GM21526 (cell line): ENCODE measurements around the gene DOCK1.

Experiments
- ATAC-seq: cut with Tn5 transposase; IDR thresholded peaks from one replicate; pipeline ENCODE4 v1.9.1; 2021; ENCODE audit warnings: moderate library complexity; ENCODE audit not compliant: unreplicated experiment, low FRiP score

The DOCK1 gene

DNA sequence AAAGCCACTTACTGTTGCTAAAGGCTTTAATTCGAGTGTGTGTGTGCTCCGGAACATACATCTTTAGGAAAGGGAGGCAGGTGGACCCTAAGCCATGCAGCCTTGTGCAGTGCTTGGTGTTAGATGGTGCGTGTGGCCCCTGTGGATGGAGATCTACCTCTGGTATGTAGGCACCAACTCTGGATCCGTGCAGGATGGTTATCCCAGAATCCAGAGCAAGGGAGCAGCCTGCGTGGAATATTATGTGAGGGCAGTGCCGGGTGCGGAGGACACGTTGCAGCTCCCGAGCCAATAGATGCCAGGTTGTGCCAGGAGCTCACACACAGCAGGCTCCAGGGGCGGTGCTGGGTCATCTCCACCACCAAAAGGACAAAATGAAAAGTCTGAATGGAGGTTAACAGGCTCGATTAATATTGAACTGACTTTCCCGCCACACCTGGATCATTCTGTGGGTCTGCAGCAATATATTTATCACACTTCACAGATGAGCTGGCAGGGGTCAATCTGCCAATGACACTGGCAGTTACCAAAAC is 500.9 kb downstream of the DOCK1 start:
- no peak for ATAC-seq

DNA sequence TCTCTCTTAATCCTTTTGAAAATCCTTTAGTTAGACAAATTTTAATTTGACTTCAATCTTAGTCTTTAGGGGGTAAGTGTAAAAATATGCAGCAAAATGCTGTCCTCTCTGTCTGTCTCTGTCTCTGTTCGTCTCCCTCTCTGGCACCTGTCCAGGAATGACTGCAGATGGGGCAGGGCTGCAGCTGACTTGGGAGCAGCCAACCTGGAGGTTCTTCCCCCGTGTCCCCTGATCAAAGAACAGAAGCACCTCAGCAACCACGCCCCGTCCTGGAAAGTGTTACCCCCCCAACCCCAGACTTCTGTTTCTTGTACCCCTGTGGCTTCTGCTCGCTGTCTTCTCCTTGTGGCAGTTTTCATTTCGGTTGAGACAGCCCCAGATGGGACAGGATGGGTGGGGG is 502.3 kb downstream of the DOCK1 start:
- ATAC-seq = no peak

DNA sequence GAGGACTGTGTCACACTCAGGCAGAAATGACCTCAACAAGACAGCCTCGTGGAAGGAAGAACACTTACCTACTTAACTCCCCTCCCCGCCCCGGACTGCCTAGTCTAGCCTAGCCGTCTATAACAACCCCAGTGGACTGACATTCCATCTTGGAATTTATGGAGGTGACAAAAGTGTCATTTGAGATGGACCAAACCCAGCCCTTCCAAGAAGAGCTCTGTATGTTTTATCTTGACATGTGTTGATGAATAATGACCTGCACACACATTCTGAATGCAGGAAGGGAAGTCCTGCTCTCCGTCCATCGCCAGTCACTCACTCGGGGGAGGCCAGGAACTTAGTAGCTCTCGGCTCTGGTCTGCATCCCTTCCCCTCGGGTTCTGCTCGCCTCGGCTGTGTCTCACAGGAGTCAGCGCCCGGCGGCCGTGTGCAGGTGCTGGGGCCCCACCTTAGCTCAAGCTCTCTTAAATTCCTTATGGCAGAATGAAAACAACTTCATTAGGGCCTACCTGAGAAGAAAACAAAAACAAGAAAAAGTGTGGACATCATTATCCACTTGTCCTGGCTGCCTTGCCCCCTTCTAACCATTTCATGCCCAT is 503.0 kb downstream of the DOCK1 start:
- no peak for ATAC-seq

DNA sequence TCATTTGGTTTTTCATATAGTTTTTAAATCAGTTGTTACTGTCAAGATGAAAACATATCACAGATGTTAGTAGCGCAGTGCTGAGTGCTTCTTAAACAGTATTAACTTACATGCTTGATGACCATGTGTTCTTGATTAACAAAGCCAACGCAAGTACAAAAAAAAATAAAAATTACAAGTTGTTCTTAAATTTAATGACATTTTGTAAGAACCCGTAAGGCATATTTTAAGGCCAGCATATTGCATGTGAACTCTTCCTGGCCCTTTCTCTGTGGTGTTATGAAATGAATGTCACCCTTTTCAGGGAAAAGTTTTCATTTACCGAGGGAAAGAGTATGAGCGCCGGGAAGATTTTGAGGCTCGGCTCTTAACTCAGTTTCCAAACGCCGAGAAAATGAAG is 503.5 kb downstream of the DOCK1 start:
- ATAC-seq = no peak

DNA sequence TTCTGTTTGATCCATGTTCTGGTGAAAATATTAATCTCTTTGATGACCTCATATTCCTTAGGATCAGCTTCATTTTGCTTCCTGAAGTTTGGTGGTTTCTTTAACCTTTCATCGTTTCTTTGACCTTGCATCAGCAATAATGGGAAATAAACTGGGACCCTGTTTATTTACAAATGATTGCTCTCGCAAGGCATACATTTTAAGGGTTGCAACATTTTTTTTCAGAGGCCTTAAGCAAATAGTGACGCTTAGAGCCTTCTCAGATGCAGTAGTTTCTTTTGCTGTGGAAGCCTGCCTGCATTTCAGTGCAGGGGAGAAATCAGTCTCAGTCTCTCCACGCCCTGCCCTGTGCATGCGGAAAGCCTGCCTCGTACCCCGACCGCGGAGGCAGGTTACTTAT is 504.8 kb downstream of the DOCK1 start:
- ATAC-seq = no peak

DNA sequence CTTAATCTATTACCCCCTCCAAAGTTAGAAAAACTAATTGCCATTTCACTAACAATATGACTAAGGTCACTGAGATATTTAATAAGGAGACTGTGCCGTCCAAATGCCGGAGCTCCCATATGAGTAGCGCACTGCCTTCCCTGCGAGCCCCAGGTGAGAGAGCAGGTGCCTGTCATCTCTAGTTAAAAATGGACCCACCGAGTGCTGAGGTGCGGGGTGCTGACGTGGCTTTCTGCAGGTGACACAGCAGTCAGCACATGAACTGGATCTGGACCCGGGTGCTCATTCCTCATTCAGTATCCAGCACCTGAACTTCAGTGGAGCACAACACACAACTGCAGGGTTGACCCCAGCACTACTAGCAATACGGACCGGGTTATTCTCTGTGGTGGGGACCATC is 505.8 kb downstream of the DOCK1 start:
- ATAC-seq = no peak

DNA sequence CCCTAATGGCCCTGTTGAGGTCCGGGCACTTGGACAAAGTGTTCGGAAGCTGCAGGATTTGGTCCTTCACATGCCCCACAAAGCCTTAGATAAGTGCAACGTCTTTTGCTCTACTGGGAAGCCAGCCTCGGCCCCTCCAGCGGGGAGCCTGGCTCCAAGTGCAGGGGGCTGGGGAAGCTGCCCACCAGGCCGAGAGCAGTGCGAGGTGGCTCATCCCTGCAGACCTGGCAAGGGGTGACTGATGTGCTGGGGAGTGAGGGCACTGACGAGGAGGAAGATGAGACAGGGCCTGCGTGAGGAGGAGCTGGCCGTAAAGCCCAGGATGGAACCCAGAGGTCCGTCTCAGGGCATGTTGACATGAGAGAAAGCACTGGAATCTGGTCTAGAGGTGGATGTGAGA is 508.1 kb downstream of the DOCK1 start:
- ATAC-seq = no peak

DNA sequence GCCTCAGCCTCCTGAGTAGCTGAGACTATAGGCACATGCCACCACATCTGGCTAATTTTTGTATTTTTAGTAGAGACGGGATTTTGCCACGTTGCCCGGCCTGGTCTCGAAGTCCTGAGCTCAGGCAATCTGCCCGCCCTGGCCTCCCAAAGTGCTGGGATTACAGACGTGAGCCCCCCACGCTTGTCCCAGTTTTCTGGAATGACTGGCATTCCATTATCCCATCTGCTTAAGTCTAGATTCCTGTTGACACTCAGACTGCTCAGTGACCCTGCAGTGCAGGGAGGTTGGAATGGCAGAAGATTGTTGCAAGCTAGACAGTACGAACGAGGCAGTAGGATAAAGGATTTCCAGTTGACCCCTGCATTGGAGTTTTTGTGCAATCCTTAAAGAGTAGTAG is 508.8 kb downstream of the DOCK1 start:
- no peak for ATAC-seq

DNA sequence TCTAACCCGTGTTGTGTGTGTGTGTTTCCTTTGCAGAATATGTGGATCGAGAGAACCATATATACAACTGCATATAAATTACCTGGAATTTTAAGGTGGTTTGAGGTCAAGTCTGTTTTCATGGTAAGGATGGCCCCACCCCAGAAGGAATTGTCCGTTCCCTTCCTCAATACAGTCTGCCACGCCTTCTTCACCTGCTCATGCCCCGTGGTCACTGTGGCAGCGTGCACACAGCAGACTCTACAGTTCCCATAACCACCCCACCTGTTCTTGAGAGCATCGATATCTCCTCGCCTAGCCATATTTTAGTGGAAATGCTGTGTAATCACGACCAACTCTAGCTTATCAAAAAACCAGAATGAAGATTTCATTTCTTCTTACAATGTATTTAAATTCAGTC is 509.9 kb downstream of the DOCK1 start:
- ATAC-seq = no peak

DNA sequence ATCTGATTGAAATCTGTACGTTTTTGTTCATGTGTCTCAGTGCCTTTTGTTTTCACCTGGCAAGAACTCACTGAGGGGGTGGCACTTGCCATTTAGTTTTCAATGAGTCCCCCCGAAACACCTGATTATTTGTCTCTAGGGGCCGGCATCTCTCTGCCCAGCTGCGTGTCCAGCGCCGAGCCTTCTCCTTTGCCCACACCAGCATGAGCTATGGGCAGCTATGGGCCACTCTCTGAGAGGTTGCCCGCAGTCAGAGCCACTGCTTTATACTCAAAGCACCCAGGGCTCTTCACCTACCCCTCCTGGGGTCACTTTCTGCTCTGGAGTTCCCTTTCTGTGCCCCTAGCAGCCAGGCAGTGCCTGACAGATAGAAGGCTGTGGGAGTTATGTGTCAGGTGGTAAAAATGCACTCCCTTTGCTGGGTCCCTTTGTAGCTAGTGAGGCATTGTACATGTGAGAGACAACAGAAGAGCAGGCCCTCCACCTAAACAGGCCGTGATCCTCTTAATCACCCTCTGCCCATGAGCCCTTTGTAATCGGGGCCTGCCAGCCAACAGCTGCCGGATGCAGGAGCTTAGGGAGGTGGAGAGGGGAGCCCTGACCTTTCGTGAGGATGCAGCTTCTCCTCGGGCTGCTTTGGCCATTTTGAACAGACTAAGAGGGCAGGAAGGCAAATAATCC is 510.8 kb downstream of the DOCK1 start:
- ATAC-seq = no peak

DNA sequence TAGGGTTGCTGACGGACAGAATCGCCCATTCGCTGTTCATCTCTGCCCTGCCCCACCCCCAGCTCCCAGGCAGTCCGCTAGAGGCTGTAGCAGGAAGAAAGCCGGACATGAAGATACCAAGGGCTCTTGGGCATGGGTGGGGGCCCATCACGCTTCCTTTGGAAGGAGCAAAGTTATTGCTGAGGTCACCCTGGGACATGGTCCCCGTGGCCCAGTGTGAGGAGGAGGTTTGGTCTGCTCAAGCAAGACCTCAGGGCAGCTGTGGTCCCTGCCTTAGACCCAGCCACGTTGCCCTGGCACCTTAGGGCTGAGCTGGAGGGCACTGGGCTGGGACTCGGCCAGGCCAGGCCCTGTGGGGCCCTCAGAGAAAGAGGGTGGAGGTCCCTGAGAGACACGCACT is 511.8 kb downstream of the DOCK1 start:
- no peak for ATAC-seq

DNA sequence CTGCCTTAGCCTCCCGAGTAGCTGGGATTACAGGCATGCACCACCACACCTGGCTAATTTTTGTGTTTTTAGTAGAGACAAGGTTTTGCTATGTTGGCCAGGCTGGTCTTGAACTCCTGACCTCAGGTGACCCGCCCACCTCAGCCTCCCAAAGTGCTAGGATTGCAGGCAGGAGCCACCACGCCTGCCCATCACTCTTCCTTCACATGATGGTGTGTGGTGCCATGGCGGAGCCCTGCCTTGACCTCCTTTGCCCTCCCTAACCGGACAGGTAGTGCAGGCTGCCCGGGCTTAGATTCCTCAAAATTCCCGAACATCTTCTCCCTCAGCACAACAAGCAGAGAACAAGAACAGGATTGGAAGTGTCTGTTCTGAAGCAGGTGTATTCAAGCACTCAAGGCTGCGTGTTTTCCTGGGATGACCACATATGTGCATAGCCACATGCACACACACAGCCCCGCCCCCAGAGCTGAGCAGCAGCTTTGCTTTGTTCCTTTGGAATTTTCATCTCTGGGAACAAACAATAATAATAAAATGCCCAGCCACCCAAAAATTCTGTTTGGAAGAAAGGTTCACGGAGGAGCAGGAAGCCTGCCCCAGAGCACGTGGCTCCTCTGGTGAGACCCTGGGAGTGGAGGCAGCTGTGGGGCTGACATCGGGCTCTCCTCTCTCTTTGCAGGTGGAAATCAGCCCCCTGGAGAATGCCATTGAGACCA is 512.6 kb downstream of the DOCK1 start:
- ATAC-seq = no peak

DNA sequence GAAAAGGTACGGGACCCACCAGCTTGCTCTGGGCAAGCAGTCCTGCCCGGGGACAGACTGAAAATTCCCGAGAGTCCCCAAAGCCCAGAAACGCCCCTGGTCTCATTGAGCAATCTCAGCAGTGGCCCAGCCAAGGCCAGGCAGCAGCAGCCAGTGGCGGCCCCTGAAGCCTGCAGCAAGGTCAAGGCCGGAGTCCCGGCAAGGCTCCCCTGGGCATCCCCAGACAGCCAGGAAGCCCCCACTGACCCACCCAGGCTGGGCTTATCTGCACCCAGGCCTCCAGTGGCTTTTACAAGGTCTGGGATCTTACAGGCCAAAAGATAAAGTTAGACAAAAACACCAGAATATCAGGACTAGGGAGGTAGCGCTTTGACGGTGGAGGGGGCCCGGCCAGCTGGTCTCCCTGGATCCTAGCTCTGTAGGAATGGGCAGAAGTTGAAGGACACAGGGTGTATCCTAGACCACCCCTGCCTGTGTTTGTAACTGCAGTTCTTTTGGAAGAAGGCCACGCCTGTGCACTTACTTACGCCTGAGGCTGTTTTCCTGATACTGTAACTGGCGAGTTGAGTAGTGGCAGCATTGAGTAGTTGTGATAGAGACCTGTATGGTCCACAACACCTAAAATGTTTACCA is 513.4 kb downstream of the DOCK1 start:
- no peak for ATAC-seq

DNA sequence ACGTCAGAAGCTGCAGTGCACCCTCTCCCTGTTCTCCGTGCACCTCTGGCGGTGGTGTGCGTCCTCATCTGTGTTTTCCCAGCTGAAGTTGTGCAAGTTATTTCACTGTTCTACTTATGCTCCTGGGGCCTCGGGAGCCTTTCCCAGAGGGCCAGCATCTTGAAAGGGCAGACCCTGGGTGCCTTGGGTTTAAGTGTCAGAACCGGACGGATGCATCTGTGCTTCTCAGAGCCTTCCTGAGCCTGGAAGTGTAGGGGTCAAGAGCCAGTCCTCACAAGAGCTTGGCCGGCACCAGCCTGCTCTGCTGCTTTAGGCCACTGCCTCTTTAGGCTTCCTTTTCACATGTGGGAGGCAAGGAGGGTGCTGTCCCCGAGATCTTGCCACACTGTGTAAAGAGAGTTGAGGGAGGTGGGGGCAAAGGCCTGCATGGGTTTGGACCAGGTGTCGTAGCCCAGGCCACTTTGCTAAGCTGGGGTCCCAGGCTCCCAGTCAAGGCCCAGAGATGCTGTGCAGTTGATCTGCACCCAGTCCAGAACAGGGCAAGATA is 515.0 kb downstream of the DOCK1 start:
- no peak for ATAC-seq

DNA sequence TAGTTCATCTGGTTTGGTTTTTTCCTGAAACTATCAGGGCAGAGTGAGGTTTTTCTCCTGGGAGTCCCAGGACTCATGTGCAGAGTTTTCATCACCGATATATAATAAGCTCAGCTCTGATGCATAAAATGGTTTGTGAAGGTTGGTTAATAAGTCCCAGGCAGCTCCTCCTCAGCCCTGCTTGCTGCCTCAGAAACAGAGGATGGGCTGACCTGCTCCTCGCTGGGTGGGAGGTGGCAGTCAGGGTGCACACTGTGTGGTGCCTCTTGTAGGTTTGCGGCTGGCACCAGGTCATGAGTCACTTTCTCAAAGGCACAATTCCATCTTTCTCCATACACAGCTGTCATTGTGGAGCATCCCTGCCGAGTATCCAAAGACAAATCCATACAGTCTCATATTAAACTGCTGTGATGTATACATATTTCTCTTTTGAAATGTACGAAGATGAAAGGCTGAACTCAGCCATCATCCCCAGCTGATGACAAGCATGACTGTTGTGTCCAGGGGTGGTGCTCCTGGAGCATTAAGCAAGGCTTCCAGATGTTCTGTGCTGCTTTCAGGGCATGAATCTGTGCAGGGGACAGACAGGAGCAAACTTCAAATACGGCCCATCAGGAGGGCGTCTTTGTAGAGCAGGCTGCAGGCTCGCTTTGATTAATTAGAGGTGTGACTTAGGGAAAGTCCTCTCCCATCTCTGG is 518.1 kb downstream of the DOCK1 start:
- ATAC-seq = no peak

DNA sequence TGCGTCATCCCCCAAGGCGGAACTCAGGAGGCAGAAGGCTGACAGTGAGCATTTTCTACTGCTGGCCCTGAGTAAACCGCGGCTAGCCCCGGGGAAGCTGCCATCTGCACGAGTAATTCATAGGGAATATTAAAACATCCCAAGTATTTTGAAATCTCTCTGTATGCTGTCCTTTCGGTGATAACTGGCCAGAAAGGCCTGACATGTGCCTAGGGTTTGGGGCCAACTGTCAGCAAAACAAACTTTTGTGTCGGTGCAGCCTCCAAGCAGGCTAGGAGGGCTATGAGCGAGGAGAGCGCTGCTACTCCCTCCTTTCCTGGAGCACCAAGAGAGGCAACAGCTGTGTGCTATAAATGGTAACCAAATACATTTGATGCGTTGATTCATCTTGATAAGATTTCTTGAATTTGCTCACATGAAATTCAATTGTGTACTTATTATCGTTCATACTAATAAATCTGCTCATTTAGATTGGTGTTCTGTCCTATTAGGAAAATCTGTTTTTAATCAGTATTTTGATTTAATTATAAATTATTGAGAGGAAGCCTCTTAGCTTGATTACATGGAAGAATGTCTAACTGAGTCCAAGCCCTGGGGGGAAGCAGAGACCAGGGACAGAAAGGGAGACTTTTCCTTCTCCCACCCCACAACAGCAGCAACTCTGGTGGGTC is 519.5 kb downstream of the DOCK1 start:
- no peak for ATAC-seq

DNA sequence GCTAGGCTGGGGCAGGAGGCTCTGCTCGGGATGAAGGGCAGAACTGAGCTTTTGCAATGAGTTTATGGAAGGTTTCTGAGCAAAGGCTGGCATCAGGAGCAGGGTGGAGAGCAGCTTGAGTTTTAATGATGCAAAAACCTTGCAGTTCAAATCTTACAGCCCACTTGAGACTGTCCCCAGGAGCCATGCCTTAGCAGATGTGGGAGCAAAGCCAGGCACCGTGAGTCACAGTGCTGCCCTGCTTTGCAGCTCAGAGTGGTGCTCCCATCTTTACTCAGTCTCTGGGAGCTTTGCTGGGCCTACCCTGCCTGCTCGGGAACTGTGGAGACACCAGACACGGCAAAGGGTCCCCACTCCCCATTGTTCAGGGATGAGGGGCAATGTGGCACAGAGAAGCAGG is 521.5 kb downstream of the DOCK1 start:
- ATAC-seq = no peak

DNA sequence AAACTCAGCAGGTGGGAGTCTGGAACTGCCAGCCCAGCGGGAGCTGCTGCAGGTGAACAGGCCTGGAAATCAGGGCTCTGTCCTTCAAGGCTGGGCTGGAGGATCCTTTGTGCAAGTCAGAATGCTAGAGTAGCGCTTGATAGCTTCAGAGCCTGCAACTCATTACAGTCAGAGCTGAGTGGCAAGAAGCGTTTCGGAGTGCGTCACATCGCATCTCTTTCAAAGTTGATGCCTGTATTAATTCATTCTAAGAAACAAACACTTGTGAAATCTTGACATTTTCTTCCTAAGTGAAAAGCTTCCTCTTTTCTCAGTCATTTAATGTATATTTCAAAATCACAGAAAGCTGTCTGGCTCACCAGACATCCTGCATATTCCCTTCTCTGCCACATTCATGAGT is 522.7 kb downstream of the DOCK1 start:
- no peak for ATAC-seq

DNA sequence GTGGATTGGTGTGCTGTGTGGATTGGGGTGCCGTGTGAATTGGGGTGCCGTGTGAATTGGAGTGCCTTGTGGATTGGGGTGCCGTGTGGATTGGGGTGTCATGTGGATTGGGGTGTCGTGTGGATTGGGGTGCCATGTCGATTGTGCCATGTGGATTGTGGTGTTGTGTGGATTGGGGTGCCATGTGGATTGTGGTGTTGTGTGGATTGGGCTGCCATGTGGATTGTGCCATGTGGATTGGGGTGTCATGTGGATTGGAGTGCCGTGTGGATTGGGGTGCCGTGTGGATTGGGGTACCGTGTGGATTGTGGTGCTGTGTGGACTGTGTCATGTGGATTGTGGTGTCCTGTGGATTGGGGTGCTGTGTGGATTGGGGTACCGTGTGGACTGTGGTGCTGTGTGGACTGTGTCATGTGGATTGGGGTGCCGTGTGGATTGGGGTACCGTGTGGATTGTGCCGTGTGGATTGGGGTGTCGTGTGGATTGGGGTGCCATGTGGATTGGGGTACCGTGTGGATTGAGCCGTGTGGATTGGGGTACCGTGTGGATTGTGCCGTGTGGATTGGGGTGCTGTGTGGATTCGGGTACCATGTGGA is 523.3 kb downstream of the DOCK1 start:
- no peak for ATAC-seq
